Measurements from ENCODE around the gene YJEFN3. TPM values are rescaled to one million over a fixed set of nuclear protein-coding genes. Genes with fewer than 3 reads are reported as not detected.

YJEFN3 gene
- total RNA-seq, 1 experiment from 2014 or later = 16.6 TPM

- H3K4me1 Mint-ChIP-seq = peaks cover 43 to 53% of the 10 kb centered on the region in 2 experiments
- no peak overlapping the region for H3K14ac ChIP-seq (ENCODE audit: insufficient read depth, low read length)
- H2BK15ac ChIP-seq (ENCODE audit: low read depth, low read length) = no peak overlapping the region
- H3K4me3 Mint-ChIP-seq = no peak overlapping the region
- no peaks in the 10 kb centered on the region for H3K9me3 ChIP-seq (ENCODE audit: control insufficient read depth, low read depth, low read length)
- WGBS (ENCODE audit: extremely low coverage, insufficient read length, low lambda C conversion rate) = no CpG with 5 or more reads among the region's 19 CpGs
- H2AK5ac ChIP-seq (ENCODE audit: insufficient read length, low read length) = no peak overlapping the region
- no peak overlapping the region for H3K56ac ChIP-seq (ENCODE audit: insufficient read length, low read depth, low read length)
- H2BK20ac ChIP-seq (ENCODE audit: low read depth, low read length, poor library complexity, severe bottlenecking) = no peak overlapping the region
- H3K4me2 ChIP-seq (ENCODE audit: insufficient read depth, insufficient read length, low read length) = no peak overlapping the region
- H4K8ac ChIP-seq (replicated peaks; ENCODE audit: insufficient read length, low read depth, low read length) = no peak overlapping the region
- H3K23me2 ChIP-seq (ENCODE audit: insufficient read length, low read depth, low read length, poor library complexity, severe bottlenecking) = no peaks in the 10 kb centered on the region
- H3K36me3 Mint-ChIP-seq (ENCODE audit: insufficient read depth in 1 of 3, low read depth in 3 of 3) = peaks cover 5 to 30% (median 17%) of the 10 kb centered on the region in 3 experiments; a peak in 6 of 7 replicates
- TF ChIP-seq CTCF (conservative IDR thresholded peaks at IDR 0.05) = no peak
- H3K4ac ChIP-seq (ENCODE audit: low read depth, low read length) = no peak overlapping the region
- H3K27me3 ChIP-seq (ENCODE audit: insufficient read depth, low read length) = no peaks in the 10 kb centered on the region
- no peak overlapping the region for H3K27ac ChIP-seq (ENCODE audit: insufficient read length, low read depth, low read length)
- no peak overlapping the region for H3T11ph ChIP-seq (ENCODE audit: low read length)
- peak overlapping the region; percentile 85 to 92 (median 91) for H3K27ac Mint-ChIP-seq
- no peak overlapping the region for H4K5ac ChIP-seq (ENCODE audit: insufficient read length, low read depth, low read length)
- H3K9ac ChIP-seq (ENCODE audit: extremely low read depth, insufficient read length, low read length) = no peak overlapping the region
- H4K91ac ChIP-seq (ENCODE audit: insufficient read length, low read depth, low read length) = no peak overlapping the region
- H3K18ac ChIP-seq (ENCODE audit: insufficient read length, low read depth, low read length) = no peak overlapping the region
- H2BK12ac ChIP-seq (ENCODE audit: insufficient read length, low read depth, low read length) = no peak overlapping the region
- H4K20me1 ChIP-seq (ENCODE audit: control insufficient read depth, insufficient read depth, insufficient read length) = peaks cover 4% of the 10 kb centered on the region
- no peak overlapping the region for H2BK5ac ChIP-seq (ENCODE audit: insufficient read length, low read length)
- H3K79me1 ChIP-seq (ENCODE audit: insufficient read depth, low read depth, low read length, poor library complexity, severe bottlenecking) = no peaks in the 10 kb centered on the region
- H2BK120ac ChIP-seq (ENCODE audit: low read depth, low read length, poor library complexity, severe bottlenecking) = no peak overlapping the region
- H3K27me3 Mint-ChIP-seq (ENCODE audit: low read depth) = no peaks in the 10 kb centered on the region
- H3K9me3 Mint-ChIP-seq = no peaks in the 10 kb centered on the region
- DNase-seq = no peak
- H2AFZ ChIP-seq (ENCODE audit: low read length) = no peak overlapping the region
- peaks cover 4% of the 10 kb centered on the region; the same call in 1 of the 2 replicates for H3K4me1 ChIP-seq (ENCODE audit: insufficient read depth, low read length)
- H3K23ac ChIP-seq (ENCODE audit: insufficient read length, low read depth, low read length) = no peak overlapping the region
- peaks cover 16% of the 10 kb centered on the region; the same call in 1 of the 2 replicates for H3K79me2 ChIP-seq (ENCODE audit: insufficient read depth, low read length)
Observed at GRCh38 chr19:19482809-19483596, 45.7 kb upstream of the YJEFN3 start.

All from H9 (cell line).